HG03175 (cell line): ENCODE measurements around the gene MBIP.
A peak's percentile ranks its signal among the peaks of the same experiment; 100 is the strongest.
"Not testable (repeated sequence)": the region's sequence is repeated elsewhere in the genome, so short reads cannot be mapped to it uniquely, and the experiment has no call there.

Experiments
- ATAC-seq: cut with Tn5 transposase; IDR thresholded peaks from one replicate; pipeline ENCODE4 v1.9.1; 2021; ENCODE audit warnings: mild to moderate bottlenecking, moderate library complexity; ENCODE audit not compliant: unreplicated experiment

The MBIP gene

GRCh38 chr14:36320200-36320896, at the start of gene MBIP:
Gene MBIP, minus strand, starts transcription at chr14:36320637. Its CDS starts 49 bp downstream, at chr14:36320588.
- ATAC-seq: peak; percentile 98

DNA sequence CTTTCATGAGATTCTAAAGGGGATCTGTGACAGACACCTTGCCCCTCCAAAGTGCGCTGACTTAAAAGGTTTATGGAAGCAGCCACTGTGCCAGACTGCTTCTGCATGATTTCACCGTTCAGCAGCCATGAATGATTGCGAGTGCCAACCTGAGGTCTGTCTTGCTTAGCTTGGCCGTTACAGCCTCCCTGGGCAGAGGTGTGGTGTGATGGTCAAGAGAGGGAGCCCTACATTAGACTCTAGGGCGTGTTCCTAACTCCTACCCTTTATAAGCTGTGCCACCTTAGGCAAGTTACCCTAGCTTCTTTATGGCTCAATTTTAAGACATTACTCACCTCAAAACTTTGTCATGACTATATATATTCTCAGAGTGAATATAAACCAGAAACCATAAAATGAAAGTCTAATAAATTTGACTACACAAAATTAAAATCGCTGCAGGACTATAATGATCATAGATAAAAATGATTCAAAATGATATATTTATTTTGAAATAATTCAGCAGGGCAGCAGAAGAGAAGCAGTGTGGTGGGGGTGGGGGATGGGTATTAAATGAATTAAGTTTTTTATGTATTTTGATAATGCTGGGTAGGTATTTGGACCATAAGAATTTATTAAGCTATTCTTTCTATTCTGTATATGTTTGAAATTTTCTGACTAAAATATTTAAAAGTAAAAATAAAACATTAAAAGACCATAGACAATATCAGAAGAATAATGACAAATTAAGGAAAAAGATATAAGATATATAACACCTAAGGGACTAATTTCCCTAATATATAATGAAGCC, 47.7 kb upstream of the MBIP start:
- ATAC-seq: no peak

DNA sequence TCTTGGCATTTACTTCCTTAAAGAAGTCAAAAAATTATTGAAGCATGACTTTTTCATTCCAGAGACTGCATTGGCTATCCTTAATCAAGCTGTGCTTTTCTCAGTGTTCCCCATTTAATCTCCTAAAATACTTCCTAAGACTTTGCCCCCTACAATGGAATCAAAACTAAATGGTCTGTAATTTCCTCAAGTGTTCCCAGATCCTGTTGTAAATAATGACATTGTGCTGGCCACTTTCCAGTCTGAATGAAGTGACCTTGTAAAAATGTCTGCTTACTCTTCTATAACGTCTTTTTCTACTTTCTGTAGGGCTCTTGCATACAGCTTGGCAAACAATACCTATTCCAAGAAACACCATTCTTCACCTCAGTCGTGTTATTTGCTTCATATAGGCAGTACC, 45.3 kb upstream of the MBIP start:
- ATAC-seq: no peak

- no peak for ATAC-seq
These were observed 43.3 kb upstream of the MBIP start for GRCh38 chr14:36363704-36364103.

GRCh38 chr14:36362648-36363047, 42.2 kb upstream of the MBIP start:
- no peak for ATAC-seq

DNA sequence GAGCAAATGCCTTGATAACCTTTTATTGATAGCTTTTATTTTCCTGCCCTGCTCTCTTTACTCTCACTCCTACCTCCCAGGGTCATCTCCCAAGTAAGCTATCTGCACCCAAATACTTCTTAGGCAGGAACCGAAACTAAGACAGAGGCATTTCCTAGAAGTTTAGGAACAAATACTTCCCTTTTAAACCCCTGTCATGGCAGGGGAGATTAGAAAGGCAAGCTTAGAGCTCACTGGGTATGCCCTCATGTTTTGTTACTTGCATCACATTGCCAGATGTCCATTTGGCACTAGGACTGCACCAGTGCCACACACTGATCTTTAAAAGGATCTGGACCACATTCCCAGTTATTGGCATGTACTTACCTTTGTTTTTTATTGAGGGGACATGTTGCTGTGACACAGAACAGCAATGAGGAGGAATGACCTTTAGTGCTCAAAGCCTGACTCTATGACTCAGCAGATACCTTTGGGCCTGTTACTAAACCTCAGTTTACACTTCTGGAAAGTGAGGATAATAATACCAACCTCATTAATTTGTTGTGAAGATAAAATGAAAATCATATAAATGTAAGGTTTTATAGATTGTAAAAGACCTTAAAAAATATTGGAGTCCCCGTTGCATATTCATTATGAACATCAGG, 40.9 kb upstream of the MBIP start:
- no peak for ATAC-seq

DNA sequence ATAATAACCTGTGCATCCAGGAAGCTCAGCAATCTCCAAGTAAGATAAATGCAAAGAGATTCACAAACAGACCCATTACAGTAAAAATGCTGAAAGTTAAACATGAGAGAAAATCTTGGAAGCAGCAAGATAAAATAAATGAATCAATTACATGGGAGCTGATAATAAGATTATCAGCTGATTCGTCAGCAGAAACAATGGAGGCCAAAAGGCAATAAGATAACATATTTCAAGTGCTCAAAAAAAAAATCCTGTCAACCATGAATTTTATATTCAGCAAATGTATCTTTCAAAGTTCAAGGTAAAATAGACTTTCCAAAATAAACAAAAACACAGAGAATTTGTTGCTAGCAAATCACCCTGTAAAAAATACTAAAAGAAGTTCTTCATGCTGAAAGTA, 36.4 kb upstream of the MBIP start:
- no peak for ATAC-seq

DNA sequence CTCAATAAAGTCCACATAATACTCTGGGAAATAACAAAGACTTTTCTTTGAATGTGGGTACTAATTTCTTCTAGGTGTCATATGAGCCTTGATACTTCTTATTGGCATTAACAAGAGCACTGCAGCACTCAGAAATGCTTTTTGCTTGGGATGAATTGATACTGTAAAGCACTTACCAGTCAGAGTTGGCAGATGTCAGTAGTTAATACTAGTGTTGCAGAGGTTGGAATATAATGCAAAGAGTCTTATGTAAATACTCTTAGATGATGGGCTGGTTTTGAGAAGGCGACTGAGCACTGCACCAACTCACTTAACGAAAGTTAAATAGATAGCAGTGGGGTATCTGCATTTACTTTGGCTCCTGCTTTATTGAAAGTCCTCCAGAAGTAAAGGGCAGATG, 25.6 kb upstream of the MBIP start:
- ATAC-seq: no peak

GRCh38 chr14:36344211-36344610, 23.8 kb upstream of the MBIP start:
- no peak for ATAC-seq

DNA sequence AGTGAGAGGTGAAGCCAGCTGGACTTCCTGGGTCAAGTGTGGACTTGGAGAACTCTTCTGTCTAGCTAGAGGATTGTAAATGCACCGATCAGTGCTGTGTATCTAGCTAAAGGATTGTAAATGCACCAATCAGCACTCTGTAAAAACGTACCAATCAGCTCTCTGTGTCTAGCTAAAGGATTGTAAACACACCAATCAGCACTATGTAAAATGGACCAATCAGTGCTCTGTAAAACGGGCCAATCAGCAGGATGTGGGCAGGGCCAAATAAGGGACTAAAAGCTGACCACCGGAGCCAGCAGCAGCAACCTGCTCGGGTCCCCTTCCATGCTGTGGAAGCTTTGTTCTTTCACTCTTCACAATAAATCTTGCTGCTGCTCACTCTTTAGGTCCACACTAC, 21.4 kb upstream of the MBIP start:
- ATAC-seq: not testable (repeated sequence)

DNA sequence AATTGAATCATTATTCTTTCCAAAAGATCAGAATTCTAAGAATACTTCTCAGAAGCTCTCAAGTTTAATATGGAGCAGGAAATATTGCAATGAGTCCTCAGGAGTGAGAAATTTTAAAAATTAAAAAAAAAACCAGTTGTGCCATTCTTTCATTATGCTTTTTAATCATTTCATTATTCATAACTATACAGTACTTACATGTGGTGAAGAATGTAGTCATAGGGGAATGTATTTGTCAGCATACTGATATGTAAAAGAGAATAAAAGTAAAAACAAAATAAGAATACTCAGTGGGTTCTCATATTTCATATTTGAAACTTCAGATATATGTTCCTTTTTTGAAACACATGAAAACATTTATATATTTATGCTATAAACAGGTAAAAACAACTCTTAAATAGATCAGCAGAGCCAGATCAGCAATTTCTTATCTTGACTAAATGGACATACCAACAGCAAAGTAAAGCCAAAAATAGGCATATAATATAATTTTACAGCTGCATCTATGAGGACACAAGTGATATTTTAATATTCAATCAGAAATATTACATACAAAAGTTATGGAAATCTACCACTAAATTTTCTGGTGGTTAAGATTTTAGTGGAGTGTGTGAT, 19.9 kb upstream of the MBIP start:
- ATAC-seq: no peak

DNA sequence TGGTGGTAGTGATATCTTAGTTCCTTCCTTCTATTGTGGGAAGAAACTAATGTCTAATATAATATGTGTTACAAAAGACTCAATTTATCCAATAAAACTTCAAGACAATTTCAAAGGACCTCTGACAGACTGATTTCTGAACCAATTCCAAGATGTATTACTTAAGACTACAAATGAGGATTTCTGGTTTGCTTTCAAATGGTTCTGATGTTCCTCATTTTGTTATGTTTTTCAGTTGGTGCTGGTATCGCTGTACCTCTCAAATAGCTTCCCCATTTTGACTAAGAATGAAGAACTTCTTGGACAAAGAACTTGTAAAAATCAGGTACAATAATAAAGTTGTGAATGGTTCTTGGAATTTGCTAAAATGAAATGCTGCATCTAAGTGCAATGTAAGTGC, 19.4 kb upstream of the MBIP start:
- ATAC-seq: no peak

DNA sequence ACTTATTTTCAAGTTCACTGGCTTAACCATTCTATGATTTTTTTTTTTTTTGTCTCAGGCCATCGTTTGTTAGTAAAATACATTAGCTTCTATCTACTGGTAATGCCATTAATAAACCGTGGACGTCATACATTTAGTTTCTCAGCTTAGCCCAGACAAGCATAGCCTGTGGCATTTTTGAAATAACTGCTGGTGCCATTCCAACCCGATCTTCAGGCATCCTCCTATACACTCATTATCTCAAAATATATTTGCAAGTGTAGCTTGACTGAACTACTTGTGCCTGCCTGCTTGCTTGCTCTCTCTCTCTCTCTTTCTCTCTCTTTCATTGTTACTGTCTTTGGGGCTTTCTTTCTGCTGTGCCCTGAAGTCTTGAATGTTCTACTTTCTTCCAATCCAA, 12.7 kb upstream of the MBIP start:
- ATAC-seq: no peak

- not testable (repeated sequence) for ATAC-seq
These were observed 7.1 kb upstream of the MBIP start for GRCh38 chr14:36327573-36327972.

DNA sequence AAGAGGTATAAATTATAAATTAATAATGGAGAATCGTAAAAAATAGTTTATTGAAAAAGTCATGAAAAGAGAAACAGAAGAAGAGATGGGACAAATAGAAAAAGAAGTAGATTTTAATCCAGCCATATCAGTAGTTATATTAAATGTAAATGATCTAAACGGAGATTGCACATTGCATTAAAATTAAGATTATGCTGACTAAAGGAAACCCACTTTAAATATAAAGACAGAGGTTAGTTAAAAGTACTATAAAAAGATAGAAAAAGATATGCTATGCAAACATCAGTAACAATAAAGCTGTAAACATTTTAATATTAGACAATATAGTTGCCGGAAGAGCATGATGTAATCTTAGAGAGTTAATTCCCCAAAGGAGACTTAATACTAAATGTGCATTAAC, 5.4 kb upstream of the MBIP start:
- ATAC-seq: no peak

DNA sequence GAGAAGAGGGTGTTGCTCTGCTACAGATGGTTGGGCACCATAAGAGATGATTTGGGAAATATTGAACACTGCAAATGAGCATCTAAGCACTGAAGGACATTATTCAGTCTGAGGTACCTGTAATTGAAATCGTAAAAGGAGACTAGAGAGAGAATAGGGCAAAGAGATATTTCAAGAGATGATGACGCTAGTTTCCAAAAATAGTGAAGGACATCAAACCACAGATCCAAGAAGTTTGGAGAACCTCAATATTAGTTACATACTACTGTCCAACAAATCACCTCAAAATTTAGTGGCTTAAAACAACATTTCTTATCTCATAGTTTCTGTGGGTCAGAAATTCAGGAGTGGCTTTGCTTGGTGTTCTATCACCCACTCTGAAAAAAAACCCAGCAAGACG, 4.5 kb upstream of the MBIP start:
- ATAC-seq: no peak

DNA sequence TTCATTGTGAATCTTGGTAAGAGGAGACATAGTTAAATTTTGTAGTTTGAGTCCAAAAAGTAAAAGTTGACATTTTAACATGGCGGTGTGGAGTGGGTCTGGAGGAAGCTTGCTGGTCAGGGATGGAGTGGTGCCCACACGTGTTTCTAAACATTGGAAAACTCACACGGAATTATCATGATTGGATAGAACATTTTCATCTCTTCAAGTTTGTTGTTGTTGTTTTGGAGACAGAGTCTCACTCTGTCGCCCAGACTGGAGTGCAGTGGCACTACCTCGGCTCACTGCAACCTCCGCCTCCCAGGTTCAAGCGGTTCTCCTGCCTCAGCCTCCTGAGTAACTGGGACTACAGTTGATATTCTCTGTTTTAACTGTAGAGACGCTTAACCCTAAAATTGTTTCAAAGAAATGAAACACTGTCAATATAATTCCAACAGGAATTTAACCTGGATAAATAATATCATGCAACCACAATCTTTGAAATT, 502 bp upstream of the MBIP start:
- peak; percentile 16 for ATAC-seq

DNA sequence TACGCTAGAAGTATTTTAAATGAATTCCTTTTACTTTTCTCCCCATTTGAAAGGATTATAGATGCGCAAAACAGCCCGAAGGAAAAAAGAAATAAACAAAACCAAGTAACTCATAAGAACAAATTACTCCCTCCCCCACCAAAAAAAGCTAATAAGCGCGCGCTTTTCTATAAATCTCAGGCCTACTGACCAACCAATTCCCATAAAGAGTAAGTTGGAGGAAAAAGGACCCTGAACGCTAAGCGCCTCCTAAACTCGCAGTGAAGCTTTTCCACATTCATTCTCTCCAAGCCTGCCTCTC, 588 bp downstream of the MBIP start:
- ATAC-seq: no peak

GRCh38 chr14:36317650-36318049, 2.8 kb downstream of the MBIP start:
- no peak for ATAC-seq

GRCh38 chr14:36316131-36316530, 4.3 kb downstream of the MBIP start:
- ATAC-seq: no peak

GRCh38 chr14:36315159-36315853, 5.1 kb downstream of the MBIP start:
- no peak for ATAC-seq
